DMS 273 (cell line): ENCODE results near the gene NXT1.
"Not testable (repeated sequence)": the region's sequence is repeated elsewhere in the genome, so short reads cannot be mapped to it uniquely, and the experiment has no call there.

Experiments
- DNase-seq: peaks from one replicate; lab custom pipeline; 2025; ENCODE audit not compliant: unreplicated experiment; lab: John Stamatoyannopoulos, UW

Gene NXT1

GRCh38 chr20:23350196-23350903 lies at the start of gene NXT1:
Gene NXT1, plus strand, starts transcription at chr20:23350791. Its CDS starts 3,251 bp downstream, at chr20:23354042.
- DNase-seq = peak; percentile 99

- DNase-seq = no peak
These were observed 49.0 kb upstream of the NXT1 start for GRCh38 chr20:23301436-23302050.

GRCh38 chr20:23302386-23302785 lies 48.2 kb upstream of the NXT1 start:
- DNase-seq = no peak

GRCh38 chr20:23302801-23303200 lies 47.8 kb upstream of the NXT1 start:
- no peak for DNase-seq

GRCh38 chr20:23303325-23304102 lies 47.1 kb upstream of the NXT1 start:
- DNase-seq = no peak

- no peak for DNase-seq
These were observed 46.0 kb upstream of the NXT1 start for GRCh38 chr20:23304616-23305015.

GRCh38 chr20:23305098-23305497 lies 45.5 kb upstream of the NXT1 start:
- DNase-seq = no peak

GRCh38 chr20:23307393-23307792 lies 43.2 kb upstream of the NXT1 start:
- DNase-seq = not testable (repeated sequence)

- no peak for DNase-seq
These were observed 42.6 kb upstream of the NXT1 start for GRCh38 chr20:23308024-23308423.

- no peak for DNase-seq
These were observed 41.7 kb upstream of the NXT1 start for GRCh38 chr20:23308908-23309307.

- DNase-seq = no peak
These were observed 40.8 kb upstream of the NXT1 start for GRCh38 chr20:23309781-23310180.

- DNase-seq = no peak
These were observed 38.6 kb upstream of the NXT1 start for GRCh38 chr20:23311947-23312506.

GRCh38 chr20:23313271-23313670 lies 37.3 kb upstream of the NXT1 start:
- DNase-seq = no peak

GRCh38 chr20:23314699-23315098 lies 35.9 kb upstream of the NXT1 start:
- DNase-seq = no peak

GRCh38 chr20:23315099-23315498 lies 35.5 kb upstream of the NXT1 start:
- DNase-seq = no peak

- DNase-seq = no peak
These were observed 34.0 kb upstream of the NXT1 start for GRCh38 chr20:23316626-23317025.

GRCh38 chr20:23317081-23317480 lies 33.5 kb upstream of the NXT1 start:
- DNase-seq = no peak

GRCh38 chr20:23318347-23318746 lies 32.2 kb upstream of the NXT1 start:
- DNase-seq = no peak

GRCh38 chr20:23320317-23320716 lies 30.3 kb upstream of the NXT1 start:
- peak; percentile 20 for DNase-seq

- DNase-seq = no peak
These were observed 25.5 kb upstream of the NXT1 start for GRCh38 chr20:23325107-23325506.

GRCh38 chr20:23326774-23327173 lies 23.8 kb upstream of the NXT1 start:
- DNase-seq = no peak
